ENCODE data around the gene BAIAP2. TPM values are rescaled to one million over a fixed set of nuclear protein-coding genes. Genes with fewer than 3 reads are reported as not detected.
"Not testable (repeated sequence)": the region's sequence is repeated elsewhere in the genome, so short reads cannot be mapped to it uniquely, and the experiment has no call there.

The BAIAP2 gene
- total RNA-seq, 1 donor from 2014 or later, result 4.3 TPM

DNA sequence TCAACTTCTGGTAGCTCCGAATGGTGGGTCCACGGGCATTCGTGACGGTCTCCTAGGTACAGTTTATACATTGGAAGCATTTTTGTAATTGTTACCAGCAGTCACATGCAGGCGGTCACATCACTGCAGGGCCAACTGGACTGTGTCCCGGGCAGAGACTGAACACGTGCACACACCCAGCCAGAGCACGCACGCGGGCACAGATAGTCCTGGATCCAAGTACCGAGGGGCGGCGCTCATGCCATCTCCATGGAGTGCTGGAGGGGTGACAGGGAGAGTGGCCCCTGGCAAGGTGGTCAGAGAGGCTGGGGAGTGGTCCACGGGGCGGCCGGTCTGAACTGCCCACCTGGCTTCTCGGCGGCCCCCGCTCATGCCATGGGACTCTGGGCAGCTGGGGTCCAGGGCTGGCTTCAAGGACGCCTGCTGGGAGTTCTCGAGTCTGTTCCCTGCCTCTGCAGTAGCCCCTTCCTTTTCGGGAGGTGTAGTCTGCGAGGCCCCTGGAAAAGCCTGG lies 34.2 kb downstream of the BAIAP2 start:
- DNase-seq (ENCODE audit: low spot score), result no peak
- no peaks in the 10 kb centered on the region for H3K4me1 Mint-ChIP-seq (ENCODE audit: low read depth)
- intact Hi-C loops (cut with micrococcal nuclease), result no loop called here
- no peaks in the 10 kb centered on the region for H3K9me3 Mint-ChIP-seq
- peaks cover 1% of the 10 kb centered on the region for H3K27me3 Mint-ChIP-seq (ENCODE audit: insufficient read depth)
- H3K36me3 Mint-ChIP-seq (ENCODE audit: low read depth), result no peaks in the 10 kb centered on the region
- no peak overlapping the region for H3K27ac Mint-ChIP-seq
- H3K4me3 Mint-ChIP-seq, result no peak overlapping the region

DNA sequence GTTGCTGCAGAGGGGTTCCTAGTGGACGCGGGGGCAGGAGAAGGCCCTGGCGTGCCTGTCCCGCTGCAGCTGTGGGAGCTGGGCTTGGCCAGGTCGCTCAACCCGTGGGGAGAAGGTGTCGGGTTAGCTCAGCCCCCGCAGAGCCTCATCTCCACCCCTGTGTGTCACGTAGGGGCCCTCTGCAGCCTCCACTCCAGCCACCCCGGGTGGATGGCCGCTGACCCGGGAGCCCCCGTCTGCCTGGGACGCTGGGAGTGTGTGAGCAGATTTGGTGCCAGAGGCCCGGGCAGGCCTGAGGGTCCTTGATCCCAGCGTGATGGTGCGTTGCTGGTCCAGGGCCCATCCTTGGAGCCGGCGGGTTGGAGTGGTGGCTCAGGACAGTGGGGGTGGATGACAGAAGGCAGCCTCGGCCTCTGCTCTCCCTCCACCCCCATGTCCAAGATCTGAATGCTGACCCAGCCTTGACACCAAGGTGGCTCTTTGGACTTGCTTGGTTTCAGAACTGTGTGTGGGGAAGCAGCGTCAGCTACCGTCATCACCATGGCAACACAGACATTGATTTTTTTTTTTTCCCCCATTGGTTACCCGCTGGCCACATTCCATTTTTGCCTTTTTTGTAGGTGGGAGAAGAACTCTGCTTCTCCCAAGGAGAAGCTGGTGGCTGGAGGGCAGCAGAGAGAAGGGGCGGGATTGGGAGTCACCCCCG lies 35.7 kb downstream of the BAIAP2 start:
- DNase-seq (ENCODE audit: low spot score), result no peak
- Mint-ChIP-seq H3K27ac (no peak overlapping the region), H3K9me3 (no peaks in the 10 kb centered on the region), H3K4me3 (no peak overlapping the region), H3K4me1 (ENCODE audit: low read depth) (no peaks in the 10 kb centered on the region), H3K27me3 (ENCODE audit: insufficient read depth) (peaks cover 5% of the 10 kb centered on the region), H3K36me3 (ENCODE audit: low read depth) (no peaks in the 10 kb centered on the region)
- intact Hi-C loops (cut with micrococcal nuclease), result no loop called here

DNA sequence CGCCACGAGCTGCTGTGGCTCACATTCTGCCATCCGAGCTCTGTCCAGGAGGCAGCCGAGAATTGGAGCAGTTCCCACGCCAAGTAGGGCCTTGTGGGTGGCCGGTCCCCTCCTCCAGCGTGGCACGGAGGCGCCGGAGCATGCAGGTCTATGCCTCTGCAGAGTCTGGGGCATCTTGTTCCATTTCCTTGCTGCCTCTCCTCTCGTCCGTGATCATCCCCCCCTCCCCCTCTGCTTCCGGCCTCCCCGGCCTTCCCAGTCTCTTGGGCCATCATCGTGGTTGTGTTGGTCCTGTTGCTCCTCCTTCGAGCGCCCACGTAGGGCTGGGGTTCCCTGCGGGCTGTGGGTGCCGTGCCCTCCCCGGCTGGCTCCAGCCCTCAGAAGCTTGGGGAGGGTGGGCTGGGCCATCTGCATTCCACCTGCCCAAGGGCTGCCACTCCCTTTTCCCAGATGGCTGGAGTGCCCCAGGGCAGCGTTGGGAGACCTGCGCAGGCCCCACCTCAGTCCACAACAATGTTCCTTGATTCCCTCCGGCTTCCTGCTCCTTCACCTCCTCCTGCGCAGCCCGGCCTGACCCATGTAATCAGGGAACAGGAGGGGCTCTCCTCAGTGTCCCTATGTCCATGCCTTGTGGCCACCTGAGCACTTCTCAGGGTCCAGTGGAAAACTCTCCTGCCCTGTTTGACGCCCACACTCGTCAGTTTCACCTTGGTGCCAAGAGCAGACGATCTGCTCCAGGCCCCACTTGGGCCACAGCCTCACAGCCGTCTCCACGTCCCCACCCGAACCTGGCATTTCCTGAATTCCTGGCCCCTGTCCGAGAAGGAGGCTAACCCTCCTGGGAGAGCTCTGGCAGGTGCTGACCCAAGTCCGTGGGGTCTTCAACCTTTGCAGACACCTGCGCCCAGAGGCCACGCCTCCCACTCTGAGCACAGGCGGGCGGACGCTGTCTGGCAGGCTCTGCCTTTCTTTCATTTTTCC lies 37.1 kb downstream of the BAIAP2 start:
- Mint-ChIP-seq H3K9me3 (no peaks in the 10 kb centered on the region), H3K4me1 (ENCODE audit: low read depth) (no peaks in the 10 kb centered on the region), H3K27me3 (ENCODE audit: insufficient read depth) (peaks cover 6% of the 10 kb centered on the region), H3K4me3 (no peak overlapping the region), H3K36me3 (ENCODE audit: low read depth) (no peaks in the 10 kb centered on the region), H3K27ac (no peak overlapping the region)
- no peak for DNase-seq (ENCODE audit: low spot score)
- intact Hi-C loops (cut with micrococcal nuclease), result no loop called here

DNA sequence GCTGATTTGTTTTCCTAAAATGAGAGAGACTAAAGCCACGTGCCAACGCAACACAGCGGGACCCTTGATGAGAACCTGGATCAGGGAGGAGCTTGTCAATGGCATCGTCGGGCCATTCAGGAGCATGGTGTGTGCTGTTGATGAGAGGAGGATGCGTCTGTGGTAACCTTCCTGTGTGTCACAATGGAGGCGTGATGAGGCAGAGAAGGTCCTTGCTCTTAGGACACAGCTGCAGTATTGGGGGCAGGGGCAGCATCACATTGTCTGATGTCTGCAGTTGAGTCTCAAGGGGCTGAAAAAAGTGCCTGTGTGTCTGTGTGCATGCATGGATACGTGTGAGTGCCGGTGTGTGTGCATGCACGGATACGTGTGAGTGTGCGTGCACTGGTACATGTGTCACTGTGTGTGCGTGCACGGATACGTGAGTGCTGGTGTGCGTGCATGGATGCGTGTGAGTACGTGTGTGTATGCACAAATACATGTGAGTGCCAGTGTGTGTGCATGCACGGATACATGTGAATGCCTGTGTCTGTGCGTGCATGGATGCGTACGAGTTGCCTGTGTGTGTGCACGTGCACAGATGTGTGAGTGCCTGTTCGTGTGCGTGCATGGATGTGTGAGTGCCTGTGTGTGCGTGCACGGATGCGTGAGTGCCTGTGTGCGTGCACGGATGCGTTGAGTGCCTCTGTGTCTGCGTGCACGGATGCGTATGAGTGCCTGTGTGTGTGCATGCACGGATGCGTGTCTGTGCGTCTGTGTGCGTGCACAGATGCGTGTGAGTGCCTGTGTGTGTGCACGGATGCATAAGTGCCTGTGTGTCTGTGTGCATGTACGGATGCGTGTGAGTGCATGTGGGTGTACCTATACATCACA lies 39.3 kb downstream of the BAIAP2 start:
- Mint-ChIP-seq H3K4me3 (no peak overlapping the region), H3K4me1 (ENCODE audit: low read depth) (no peaks in the 10 kb centered on the region), H3K9me3 (no peaks in the 10 kb centered on the region), H3K27me3 (ENCODE audit: insufficient read depth) (peaks cover 6% of the 10 kb centered on the region), H3K27ac (no peak overlapping the region), H3K36me3 (ENCODE audit: low read depth) (no peaks in the 10 kb centered on the region)
- intact Hi-C loops (cut with micrococcal nuclease), result no loop called here
- DNase-seq (ENCODE audit: low spot score), result no peak

DNA sequence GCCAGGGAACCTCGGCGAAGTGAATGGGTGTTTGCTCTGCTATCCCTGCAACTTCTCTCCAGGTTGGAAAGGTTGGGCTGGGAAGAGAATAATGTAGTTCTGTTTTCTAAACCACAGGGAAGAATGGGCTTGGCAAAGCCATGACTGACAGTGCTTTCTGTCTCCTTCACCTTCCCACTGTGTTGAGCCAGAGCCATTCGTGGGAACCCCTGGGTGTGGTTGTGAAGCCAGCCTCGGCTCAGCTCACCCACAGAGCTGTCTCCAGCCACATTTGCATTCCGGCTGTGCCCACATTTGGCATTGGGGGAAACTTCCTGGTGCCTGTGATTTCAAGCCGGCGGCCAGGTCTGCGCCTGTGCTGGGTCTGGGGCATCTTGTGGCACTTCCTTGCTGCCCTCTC lies 39.9 kb downstream of the BAIAP2 start:
- no peaks in the 10 kb centered on the region for H3K9me3 Mint-ChIP-seq
- intact Hi-C loops (cut with micrococcal nuclease), result no loop called here
- H3K4me1 Mint-ChIP-seq (ENCODE audit: low read depth), result no peaks in the 10 kb centered on the region

DNA sequence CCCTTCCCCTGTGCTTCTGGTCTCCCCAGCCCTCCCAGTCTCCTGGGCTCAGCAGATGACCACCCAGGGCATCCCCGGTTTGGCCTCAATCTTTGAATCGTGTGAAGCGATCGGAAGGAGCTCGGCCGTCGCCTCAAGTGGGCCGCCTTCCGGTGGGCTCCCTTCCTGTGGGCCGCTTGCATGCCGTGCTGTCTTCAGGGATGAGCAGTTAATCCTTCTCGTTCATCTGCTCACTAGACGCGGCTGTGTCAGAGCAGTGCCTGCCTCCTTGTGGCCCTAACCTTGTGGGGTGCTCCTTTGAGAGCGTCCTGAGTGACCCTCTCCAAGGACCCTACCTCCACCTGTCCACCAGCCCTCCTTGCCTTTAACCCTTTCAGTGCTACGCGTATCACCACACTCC lies 40.4 kb downstream of the BAIAP2 start:
- H3K27ac Mint-ChIP-seq, result no peak overlapping the region
- no peaks in the 10 kb centered on the region for H3K9me3 Mint-ChIP-seq
- no peak overlapping the region for H3K4me3 Mint-ChIP-seq
- no peak for DNase-seq (ENCODE audit: low spot score)
- H3K36me3 Mint-ChIP-seq (ENCODE audit: low read depth), result no peaks in the 10 kb centered on the region
- no peaks in the 10 kb centered on the region for H3K4me1 Mint-ChIP-seq (ENCODE audit: low read depth)
- peaks cover 6% of the 10 kb centered on the region for H3K27me3 Mint-ChIP-seq (ENCODE audit: insufficient read depth)
- intact Hi-C loops (cut with micrococcal nuclease), result no loop called here

More for the DNA sequence above, 39.9 kb downstream of the BAIAP2 start:
- no peak overlapping the region for H3K27ac Mint-ChIP-seq
- no peak for DNase-seq (ENCODE audit: low spot score)
- no peaks in the 10 kb centered on the region for H3K36me3 Mint-ChIP-seq (ENCODE audit: low read depth)
- H3K27me3 Mint-ChIP-seq (ENCODE audit: insufficient read depth), result peaks cover 6% of the 10 kb centered on the region
- H3K4me3 Mint-ChIP-seq, result no peak overlapping the region

DNA sequence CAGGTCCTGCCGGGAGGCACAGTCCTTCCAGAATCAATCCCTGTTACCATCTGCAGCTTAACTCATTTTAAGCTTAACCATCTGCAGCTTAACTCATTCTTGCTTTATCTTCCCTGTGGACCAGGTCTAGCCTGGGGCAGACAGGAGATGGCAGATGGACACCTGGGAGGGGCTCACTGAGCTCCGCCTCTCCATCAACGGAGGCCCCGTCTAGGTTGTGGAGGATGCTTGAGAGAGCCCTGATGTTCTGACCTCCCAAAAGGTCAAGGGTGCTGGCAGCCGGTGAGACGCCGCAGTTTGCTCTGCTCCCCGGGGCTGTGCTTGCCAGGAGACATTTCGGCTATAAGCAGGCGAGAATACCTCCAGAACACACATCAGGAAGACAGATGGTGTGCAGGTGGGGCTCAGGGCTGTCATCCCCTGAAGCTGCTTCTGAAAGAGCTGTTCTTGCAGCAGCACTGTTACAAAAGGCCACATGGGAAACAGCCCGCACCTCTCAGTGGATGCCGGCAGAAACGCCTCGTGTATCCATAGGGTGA lies 41.3 kb downstream of the BAIAP2 start:
- H3K4me1 Mint-ChIP-seq (ENCODE audit: low read depth), result no peaks in the 10 kb centered on the region
- H3K36me3 Mint-ChIP-seq (ENCODE audit: low read depth), result no peaks in the 10 kb centered on the region
- peaks cover 6% of the 10 kb centered on the region for H3K27me3 Mint-ChIP-seq (ENCODE audit: insufficient read depth)
- no peak overlapping the region for H3K27ac Mint-ChIP-seq
- intact Hi-C loops (cut with micrococcal nuclease), result no loop called here
- DNase-seq (ENCODE audit: low spot score), result no peak
- H3K4me3 Mint-ChIP-seq, result no peak overlapping the region
- no peaks in the 10 kb centered on the region for H3K9me3 Mint-ChIP-seq

DNA sequence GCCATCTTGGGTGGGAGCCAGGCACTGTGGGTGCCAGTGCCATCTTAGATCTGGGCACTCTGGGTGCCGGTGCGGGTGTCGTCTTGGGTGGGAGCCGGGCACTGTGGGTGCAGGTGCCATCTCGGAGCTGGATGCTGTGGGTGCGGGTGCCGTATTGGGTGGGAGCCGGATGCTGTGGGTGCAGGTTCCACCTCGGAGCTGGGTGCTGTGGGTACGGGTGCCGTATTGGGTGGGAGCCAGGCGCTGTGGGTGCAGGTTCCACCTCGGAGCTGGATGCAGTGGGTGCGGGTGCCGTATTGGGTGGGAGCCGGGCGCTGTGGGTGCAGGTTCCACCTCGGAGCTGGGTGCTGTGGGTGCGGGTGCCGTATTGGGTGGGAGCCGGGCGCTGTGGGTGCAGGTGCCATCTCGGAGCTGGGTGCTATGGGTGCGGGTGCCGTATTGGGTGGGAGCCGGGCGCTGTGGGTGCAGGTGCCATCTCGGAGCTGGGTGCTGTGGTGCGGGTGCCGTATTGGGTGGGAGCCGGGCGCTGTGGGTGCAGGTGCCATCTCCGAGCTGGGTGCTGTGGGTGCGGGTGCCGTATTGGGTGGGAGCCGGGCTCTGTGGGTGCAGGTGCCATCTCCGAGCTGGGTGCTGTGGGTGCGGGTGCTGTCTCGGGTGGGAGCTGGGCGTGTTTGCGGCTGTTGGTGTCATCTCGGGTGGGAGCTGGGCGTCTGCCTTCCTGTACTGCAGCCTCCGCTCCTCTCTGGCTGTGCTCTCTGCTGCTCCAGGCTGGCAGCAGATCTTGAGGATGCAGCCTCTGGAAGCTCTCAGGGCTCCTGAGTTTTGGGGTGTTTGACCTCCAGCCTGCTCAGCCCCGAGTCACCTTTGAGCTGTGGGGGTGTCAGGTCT lies 43.3 kb downstream of the BAIAP2 start:
- DNase-seq (ENCODE audit: low spot score); H3K27me3 Mint-ChIP-seq (ENCODE audit: insufficient read depth); H3K9me3 Mint-ChIP-seq; H3K27ac Mint-ChIP-seq; H3K4me1 Mint-ChIP-seq (ENCODE audit: low read depth); intact Hi-C loops (cut with micrococcal nuclease); H3K4me3 Mint-ChIP-seq; H3K36me3 Mint-ChIP-seq (ENCODE audit: low read depth): not testable (repeated sequence)

DNA sequence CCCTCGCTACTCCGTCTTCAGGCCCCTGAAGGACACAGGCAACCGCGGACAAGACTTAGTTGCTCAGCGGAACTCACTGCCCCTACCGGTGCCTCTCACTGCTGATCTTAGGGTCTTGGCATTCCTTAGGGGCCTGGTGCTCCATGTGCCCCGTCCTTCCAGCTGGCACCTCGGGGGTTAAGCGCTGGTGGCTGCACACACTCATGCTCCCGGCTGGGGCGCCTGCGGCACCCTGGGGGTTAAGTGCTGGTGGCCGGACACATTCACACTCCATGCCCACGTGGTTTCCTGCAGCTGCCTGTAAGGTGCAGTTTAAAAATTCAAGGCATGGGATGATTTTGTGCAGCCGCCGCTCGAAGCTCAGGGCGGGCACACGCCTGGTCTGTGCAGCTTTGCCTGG lies 45.1 kb downstream of the BAIAP2 start:
- Mint-ChIP-seq H3K27me3 (ENCODE audit: insufficient read depth) (peaks cover 4% of the 10 kb centered on the region), H3K36me3 (ENCODE audit: low read depth) (no peaks in the 10 kb centered on the region), H3K4me3 (no peak overlapping the region), H3K27ac (no peak overlapping the region), H3K4me1 (ENCODE audit: low read depth) (no peaks in the 10 kb centered on the region), H3K9me3 (no peaks in the 10 kb centered on the region)
- no peak for DNase-seq (ENCODE audit: low spot score)
- intact Hi-C loops (cut with micrococcal nuclease), result no loop called here

DNA sequence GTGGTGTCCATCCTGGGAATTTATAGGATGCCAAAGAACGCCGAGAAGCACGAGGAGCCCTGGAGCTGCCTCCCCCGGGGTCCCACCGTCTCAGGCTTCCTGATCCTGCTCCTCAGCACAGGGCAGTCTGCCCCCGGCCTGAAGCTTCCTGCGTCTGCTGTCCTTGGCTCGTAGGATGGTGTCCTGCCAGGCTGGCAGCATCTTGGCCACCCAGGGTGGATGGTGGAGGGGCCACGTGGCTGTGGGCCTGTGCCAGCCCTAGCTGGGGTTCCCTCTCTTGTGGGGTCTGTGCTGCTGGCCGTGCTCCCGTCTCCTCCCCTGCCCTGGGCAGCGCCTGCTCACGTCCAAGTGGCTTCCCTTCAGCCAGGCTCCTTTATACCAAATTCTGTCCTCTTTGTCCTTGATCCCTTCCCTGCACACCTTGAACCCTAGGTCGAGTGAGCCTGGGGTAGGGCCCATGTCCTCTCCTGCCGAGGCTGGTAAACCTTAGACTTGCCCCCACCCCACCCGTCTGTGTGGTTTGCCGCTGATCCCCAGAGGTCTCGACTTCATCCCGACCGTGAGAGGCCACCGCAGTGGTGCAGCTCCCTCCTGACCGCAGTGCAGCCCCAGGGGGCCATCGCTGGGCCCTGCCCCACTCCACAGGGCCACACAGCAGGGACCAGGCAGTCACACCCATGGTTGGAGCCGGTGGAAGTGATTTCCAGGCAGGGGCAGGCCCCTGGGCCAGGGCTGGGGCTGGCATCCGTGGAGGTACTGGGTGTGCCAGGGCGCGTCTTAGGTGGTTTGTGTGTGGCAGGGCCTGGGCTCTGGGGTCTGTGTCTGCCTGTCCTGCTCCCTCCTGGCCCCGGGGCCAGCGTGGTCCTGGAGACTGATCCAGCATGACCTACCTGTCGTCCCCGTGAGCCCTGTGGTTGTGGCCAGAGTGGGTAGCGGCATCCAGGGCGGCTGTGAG lies 46.5 kb downstream of the BAIAP2 start:
- Mint-ChIP-seq H3K27ac (no peak overlapping the region), H3K36me3 (ENCODE audit: low read depth) (no peaks in the 10 kb centered on the region), H3K4me1 (ENCODE audit: low read depth) (no peaks in the 10 kb centered on the region), H3K27me3 (ENCODE audit: insufficient read depth) (no peaks in the 10 kb centered on the region), H3K9me3 (no peaks in the 10 kb centered on the region), H3K4me3 (no peak overlapping the region)
- intact Hi-C loops (cut with micrococcal nuclease), result no loop called here
- DNase-seq (ENCODE audit: low spot score), result no peak

All from activated T-helper 1 cell treated with anti-CD3 and anti-CD28 coated beads, Interleukin-12 subunit alpha, Interleukin-12 subunit beta, Interleukin-2, Interleukin-4 antibody, amounts not matched to agents 30 ng/mL and 10 ng/mL and 1 ng/mL, durations not matched to agents 14 hours and 24 hours and 36 hours (primary cell).